CD4-positive, alpha-beta T cell treated with Interleukin-4 for 4 hours (primary cell): ENCODE measurements around the gene CDC6.

Experiments
- DNase-seq: peaks from one replicate; pipeline ENCODE4 v3.0.0-alpha.2; 2020

The CDC6 gene

DNA sequence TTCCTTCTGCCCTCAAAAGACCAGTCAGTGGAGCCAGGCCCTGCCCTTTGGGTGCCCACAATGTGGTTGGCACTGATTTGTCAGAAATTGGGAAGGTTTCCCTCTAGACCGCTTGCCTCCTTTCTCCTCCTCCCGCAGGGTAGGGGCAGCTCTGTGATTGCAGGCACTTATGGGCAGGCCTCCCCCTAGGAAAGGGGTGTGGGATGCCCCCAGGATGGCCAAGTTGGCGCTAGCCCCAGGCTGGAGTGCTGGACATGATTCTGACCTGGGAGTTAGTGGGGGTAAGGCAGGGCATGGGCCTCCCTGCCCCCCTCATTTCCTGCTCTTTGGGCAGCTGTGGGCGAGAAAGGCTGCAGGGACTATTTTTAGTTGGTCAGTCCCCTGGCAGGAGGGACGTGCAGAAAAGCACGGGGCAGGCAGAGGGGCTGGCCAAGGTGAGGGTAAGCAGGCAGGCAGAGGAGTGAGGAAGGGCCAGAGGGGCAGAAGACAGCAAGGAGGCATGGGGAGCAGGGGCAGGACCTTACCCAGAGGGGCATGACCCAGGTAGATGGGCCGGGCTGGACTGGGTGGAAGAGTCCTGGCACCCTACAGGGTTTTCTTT is 24.6 kb downstream of the CDC6 start:
- no peak for DNase-seq

DNA sequence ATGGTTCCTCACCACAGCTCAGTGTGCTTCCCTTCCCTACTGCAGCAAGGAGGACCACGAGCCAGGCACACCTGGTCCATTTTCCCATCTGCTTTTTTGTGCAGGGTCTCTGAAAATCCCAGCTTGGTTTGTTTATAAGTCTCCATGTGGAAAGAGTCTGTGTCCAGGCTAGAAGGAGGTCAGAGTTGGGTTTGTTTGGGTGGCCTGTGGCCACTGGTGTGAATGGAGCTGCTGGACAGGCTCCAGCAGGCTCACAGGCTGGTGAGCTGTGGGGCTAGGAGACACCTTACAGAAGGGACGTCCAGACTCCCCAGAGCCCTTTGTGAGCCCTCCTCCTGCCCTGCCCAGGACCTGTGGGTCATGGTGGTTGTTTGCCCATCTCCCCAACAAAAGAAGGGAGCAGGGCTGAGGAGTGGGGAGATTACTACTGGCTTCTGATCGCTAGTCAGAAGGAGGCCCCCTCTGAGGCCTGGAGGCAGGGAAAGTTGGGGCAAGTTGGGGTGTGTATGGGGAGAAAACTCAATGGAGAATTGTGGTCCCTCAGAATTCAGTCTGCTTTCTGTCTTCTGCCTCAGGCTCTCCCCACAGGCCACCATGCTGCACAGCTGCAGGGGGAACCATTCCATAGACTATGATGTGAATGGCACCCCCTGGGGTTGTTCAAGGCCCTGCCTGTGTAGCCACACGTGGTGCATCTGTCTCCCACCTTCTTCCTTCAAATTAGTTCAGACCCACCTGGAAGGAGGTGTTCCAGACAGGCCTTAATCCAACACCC is 25.4 kb downstream of the CDC6 start:
- no peak for DNase-seq

DNA sequence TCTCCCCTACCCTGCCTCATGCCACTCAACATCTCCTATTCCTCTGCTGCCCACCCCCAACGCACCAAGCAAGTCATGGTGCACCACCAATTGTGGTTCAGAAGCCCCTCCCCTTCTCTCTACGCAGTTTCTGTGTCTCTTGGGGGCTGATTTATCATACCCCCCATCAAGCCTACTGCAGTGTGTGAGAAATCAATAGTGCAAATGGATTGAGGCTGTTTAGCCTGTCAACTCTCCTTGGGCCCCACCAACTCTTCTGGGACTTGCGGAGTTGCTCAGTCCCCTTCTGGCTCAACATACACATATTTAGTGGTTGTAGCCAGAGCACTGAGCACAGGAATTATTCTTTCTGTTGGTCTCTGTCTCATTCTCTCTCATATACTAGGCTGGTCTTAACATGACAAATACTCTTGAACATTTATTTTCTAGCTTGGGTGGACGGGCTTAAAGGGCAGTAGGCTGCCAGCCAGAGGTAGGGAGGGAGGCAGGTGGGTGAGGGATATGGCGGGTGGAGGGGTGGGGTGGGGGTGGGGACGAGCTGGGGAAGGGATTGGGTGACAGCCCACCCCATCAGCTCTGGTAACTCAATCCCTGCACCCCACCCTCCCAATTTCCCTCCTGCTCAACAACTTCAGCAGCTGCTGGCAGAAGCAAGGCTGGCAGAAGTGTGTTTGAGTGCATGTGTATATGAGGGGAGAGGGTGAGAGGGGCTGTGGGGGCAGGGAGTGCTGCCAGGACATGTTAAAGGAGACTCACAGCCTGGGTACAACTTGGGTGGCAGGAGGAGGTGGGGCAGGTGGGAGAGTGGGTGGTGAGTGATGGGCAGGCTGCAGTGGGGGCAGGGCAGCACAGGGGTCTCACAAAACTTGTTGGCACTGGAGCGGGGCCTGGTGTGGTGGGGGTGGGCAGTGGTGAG is 26.2 kb downstream of the CDC6 start:
- DNase-seq = no peak

DNA sequence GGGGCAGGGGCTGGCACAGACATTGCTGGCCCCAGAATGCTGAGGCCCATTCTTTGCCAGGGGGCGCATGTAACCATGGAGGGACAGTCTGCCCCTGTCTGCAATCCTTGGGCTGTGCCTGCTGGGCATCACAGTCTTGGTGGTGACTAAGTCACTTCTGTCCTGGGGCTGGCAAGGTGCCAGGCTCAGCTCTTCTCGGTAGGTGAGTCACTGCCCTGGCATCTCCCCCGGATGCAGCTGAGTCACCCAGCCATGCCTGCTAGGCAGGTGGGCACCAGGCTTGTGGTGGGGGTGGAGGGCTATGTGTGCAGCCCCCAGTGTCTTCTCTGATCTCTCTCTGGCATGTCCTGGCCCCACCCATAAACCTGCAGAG is 26.9 kb downstream of the CDC6 start:
- DNase-seq = peak; percentile 96

DNA sequence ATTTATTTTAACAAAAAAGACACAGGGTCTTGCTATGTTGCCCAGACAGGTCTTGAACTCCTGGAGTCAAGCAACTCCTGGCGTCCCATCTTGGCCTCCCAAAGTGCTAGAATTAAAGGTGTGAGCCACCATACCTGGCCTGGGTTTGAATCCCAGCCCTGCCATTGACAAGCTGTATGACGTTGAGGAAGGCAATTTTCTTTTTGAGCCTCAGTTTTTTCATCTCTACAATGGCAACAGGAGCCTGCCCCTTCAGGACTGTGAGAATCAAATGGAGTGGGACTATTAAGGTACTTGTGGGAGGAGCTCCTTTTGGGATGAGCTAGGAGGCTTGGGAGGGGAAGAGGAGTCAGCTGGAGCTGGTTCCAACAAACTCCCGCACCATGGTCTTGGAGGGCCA is 27.5 kb downstream of the CDC6 start:
- DNase-seq = no peak

DNA sequence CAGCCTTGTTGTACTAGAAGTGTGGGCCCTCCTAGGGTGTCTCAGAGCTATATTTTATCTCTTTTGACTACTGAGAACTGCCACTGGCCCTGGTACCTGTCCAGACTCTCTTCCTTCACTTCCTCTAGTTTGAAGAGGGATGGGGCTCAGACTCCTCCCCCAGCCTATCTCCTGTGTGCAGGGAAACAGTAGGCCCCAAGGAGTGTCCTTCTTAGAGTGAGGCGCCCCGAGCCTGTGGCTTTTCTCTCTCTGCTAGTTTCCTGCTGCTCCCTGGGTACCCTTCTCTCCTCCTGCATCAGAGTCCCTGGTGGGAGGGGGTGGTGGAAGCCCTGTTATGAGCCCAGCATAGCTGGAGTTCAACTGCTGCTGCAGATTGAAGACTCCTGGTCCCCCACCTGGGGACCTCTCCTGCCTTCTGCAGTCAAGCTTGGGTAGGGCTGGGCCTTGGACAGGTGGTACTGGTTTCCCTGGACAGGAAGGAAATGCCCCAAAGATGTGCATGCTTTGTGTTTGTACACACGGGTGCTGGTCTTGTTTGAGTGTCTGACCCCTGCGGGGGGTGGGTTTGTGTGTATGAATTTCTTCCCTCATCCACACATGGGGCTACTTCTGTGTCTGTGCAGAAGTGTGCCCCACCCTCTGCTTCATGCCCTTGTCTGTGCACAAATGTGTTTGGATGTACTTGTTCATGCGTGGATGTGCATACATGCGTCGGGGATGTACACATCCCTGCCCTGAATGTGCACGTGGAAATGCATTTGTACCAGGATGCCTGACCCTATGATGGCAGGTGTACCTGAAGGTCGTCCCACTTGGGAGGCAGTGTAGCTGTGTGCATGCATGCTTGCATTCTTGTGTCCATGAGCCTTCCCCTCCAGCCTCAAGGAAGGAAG is 28.2 kb downstream of the CDC6 start:
- no peak for DNase-seq

DNA sequence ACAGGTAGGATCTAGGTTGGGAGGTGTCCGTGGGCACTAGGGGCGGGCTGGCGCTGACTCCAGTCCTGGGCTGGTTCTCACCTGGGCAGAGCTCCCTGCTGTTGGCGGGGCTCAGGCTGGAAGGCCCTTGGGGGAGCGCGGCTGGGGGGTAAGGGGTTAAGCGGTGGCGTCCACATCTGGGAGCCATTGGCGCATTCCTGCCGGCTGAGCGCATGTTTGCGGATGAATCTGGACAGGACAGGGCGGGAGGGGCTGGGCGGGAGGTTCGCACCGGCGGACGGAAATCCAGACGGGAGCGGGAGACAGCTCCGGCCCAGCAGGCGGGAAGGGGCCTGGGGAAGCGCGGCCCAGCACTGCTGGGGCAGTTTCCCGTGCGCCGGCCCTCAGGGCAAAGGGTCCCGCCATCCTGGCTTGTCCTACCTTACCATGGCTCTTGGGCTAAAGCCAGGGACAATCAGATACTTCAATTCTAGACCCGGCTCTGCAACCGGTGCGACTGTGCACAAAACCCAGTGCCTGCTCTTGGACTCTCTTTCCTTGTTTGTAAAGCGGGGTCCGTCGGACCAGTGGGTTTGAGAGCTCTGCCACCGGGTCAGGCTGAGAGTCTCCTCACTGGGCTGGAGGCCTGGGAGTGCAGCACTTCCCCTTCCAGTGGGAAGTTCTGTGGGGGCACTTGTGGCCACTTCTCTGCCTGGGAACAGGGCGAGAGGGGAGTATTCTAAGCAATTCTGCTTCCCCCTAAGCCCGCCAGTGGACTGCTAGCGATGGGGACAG is 29.1 kb downstream of the CDC6 start:
- DNase-seq = no peak

DNA sequence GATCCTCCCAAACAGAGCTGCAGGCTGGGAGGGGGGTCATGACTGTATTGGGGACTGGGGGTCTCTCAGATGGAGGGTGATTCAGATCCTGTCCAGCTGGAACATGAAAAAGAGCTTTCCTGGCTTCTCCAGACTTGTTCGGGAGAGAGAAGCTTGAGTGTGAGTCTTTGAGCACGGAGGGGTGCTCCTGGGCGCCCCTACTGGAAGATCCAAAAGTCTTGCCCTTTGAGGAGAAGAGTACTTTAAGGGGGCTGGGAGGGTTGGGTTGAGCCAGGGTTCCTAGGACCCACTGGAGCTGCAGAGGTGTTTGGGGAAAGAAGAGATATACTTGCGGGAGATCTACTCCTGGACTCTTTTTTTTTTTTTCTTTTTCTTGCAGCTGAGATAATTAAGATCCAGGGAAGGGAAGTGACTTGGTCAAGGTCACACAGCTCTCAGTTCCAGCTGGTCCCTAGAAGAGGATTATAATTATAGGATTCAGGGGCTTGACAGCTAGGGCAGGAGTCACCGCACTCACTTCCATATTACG is 29.7 kb downstream of the CDC6 start:
- DNase-seq = peak; percentile 59

DNA sequence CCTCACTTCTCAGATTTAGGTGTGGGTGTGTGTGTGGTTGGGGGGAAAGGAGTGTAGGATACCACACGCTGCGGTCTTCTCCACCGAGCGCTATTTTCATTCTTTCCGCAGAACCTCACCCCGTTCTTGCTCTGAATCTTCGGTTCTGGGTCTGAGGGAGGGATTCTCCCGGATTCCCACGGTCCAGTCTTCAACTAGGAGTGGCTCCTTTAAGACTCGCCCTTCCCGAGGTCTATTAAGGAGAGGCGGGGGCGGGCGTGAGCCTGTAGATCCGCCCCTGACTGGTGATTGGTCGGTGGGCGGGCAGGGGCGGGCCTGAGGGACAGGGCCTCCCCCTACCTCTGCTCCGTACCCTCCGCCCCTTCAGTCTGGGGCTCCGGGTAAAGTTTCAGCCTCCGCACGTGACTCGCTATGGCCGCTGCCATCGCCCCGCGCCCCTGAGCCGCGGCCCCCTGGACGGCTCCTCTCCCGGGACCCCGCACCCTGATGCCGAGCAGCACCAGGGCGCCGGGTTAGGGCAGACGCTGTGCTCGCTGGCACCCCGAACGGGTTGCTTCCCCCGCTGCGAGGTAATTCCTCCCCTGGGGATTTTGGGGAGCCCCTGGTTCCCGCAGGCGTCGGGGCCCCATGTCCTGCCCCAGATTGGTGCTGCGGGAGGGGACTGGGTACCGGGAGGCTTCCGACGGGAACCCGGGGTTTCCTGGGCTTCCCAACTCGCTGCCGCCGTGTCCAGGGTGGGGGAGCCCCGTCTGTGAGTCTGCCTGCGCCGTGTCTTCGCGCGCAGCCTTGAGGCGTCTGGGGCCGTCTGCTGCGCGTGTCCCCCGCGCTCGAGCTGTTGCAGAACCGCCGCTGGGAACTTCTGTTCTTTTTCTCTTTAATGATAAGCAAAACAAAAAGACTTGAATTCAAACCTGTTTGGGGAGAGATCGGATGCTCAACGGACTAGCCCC is 30.5 kb downstream of the CDC6 start:
- DNase-seq = peak; percentile 90

DNA sequence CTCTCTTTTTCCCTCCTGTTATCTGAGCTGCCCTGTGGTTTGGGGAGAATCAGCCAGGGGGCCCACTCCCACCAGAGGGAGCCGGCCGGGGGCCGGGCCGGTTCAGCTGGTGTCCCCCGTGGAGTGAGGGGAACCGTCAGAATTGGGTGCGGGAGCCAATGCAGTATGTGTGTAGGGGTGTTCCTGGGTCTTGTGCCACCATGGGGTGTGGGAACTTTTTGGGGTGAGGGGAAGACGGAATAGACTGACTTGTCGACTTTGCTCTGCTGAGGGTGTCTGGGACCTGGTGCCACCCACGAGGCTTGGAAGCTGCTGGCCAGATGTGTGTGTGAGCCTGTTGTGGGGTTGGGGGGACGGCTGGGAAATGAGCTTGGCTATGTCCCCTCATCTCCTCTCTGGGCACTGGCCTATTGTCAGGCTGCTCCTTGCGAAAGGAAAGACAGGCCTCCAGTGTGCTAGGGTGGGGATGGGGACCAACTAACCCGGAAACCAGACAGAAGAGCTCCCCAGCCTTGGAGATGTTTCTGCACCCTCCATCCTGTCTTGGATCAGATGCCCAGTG is 31.2 kb downstream of the CDC6 start:
- DNase-seq = no peak

DNA sequence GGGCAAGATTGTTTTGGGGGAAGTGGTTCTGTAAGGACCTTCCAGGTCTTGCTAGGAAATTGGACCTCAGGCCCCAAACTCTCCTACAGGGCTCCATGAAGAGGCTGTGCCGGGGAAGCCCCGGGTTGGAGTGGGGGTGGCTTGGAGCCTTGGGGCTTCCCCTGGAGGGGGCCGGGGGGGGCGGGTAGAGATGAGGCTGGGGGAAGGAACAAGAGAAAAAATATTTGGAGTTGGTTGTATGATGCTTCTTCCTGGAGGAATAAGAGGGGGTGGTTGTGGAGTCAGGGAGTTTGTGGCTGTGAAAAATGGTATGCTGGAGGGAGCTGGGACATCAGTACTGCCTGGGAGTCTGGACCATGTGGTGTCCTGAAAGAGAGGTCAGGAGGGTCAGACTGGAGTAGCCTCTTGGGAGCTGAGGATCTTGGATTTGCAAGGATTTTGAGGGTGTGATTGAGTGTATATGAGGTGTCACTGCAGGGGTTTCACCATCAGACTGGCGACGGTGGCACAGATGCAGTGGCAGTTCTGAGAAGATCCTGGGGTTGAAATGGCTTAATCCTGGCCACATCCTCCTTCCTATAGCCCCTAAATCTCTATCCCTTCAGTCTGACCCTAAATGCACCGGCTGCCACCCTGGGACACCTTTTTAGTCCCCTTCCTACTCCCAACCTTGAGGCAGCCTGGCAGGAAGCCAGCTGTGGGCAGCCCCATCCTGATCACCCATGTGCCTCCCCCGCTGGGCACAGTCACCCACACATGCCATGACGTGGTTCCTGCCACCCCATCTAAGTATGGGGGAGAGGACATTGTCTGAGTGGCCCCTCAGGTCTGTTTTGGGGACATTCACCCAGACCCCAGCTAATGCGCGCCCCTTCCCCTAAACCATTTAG is 32.2 kb downstream of the CDC6 start:
- peak; percentile 86 for DNase-seq

DNA sequence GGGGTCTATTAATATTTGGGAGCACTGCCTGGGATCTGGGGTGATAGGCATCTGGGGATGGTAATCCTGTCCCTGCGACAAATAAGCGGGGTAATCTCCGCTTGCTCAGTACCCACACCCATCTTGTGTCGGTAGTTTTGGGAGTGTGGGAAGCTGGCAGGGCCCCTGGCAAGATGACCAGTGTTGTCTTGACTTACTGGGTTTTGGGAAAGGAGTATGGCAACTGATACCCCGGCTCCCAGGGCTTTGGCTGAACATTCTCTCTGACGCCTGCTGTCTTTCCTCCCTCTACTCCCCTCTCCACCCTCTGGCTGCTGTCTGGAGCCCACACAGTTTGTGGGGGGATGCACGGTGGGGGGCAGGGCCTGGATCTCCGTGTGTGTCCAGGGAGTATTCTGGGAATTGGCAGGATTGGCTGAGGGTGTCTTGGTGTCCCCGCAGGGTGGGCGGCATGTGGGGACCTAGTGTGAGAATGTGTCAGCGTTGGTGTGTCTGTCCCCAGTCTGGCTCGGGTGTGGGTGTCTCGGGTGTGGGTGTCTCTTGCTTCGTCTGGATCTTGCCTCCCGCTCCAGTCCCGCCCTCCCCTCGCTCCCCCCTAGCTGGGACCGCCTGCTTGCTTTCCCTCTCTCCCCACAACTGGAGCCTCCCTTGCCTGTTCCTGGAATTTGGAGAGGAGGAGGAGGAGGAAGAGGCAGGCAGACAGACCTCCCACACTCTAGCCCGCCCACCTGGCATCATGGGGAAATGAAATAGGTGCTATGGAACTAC is 33.3 kb downstream of the CDC6 start:
- DNase-seq = peak; percentile 75

DNA sequence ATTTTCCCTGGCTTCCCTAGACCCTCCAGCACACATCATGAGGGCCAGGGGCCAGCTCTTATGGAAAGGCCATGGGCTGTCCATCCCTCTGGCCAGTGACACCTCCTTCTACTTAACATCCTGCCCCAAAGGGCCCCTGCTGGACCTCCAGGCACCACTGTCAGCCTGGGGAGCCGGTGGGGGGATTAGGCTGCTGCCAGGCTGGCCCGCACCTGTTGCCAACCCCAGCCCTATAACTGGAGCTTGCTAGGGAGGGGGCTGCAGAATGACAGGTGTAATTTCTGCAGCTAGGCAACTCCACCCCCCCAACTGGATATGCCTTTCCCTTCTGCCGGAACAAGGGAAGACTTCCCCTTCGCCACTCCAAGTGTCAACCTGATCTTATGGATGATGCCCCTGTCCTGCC is 33.8 kb downstream of the CDC6 start:
- DNase-seq = no peak

DNA sequence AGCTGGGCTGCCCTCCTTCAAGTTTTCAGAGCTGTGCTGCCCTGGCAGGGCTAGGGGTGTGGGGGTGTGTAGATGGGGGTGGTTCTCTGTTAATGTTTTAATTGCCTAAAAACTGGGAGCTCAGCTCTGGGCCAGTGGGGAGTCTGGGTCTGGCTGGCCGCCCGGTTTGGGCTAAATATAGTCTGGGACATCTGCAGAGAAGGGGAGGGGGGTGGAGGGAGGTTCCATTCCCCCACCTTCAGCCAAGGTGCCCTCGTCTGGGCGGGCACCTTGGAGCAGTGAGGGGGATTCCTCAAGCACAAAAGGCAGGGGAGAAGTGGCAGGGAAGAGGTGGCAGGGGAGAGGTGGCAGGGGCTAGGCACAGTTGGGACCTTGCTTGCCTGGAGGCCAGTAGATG is 34.3 kb downstream of the CDC6 start:
- no peak for DNase-seq

DNA sequence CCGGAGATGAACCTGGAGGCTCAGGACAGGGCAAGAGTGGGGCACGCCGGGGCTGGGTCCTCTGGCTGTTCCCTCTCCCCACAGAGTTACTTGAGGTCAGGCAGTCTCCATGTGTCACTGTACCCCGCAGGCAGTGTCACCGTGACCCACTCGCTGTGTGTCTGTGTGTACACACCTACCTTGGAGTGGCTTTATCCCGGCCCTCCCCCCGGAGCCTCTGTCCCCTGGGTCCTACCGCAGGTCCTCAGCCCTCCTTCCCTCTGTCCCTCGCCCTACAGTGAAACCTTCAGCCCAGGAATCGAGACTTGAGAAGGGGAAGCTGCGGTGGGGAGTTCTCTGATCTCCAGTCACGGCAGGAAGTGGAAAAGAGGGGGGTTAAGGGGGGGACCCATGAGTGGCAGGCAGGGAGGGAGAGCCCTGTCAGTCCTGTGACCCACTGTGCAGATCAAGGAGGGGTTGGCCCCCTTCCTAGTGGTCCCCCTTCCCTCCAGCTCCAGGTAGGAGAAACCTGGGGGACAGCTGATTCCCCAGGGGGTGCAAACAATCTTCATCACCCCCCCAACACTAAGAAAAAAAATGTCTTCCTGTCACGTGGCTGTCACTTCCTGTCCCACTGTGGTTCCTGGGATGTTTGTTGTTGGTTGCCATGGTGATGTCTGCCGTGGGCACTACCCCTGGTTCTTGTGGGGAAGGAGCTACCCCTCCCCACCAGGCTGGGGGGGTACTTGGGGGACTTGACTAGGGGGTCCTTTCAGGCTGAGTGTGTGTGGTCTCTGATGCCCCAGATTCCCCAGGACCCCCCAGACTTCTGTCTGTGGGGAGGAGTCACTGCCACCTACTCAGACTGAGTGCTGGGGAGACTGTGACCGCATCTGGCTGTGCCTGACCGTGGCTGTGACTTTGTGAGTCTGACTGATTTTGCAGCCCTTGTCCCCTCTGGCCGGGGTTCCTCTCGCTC is 35.0 kb downstream of the CDC6 start:
- peak; percentile 98 for DNase-seq

DNA sequence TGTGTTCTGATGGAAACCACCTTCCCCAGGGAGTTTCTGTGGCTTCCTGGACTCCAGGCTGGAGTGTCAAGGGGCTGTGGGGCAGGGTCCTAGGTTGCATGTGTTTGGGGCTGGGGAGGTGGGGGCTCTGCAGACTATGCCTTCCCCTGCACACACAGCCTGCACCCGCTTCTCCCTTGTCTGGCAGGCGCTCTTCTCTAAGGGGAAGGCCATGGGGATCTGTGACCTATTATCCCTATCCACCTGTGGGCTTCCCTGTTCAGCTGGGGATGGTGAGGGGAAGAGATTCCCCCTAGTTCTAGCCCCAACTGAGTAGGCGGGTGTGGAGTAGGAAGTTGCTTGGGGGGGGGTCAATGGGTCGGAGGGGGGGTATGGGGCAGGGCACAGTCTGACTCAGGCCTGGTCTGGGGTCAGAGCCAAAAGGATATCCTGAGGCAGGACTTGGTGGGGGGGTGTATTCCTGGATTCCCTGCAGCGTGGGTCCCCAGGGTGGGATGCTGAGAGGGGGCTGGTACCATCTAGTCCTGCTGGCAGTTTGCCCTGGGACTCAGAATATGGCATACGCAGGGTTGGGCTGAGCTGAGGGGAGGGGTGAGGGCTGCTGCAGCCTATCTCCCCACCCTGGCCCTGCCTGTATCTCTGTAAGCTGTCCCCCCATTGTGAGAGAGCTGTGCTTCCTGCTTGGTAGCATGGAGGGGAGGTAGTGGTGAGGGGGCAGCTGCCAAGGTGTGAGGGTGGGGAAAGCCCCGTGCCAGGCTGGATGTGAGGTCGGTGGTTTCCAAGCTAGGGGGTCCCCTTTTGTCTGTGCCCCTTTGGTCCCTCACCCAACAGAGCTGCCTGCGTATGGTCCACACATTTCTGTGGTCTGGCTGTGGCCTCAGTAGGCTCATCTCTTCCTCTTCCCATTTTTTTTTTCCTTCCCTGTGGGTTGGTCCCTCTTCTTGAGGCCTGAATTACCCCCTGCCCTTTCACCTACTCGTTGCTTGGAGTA is 36.0 kb downstream of the CDC6 start:
- peak; percentile 90 for DNase-seq
